HUDEP-2 (cell line): Measurements from ENCODE around the gene BEAN1.
A peak's percentile ranks its signal among the peaks of the same experiment; 100 is the strongest.
"Not testable (repeated sequence)": the region's sequence is repeated elsewhere in the genome, so short reads cannot be mapped to it uniquely, and the experiment has no call there.

ENCODE experiments used
- DNase-seq, 76 experiments: peaks; one replicate each; lab custom pipeline; 2025; ENCODE audit not compliant: unreplicated experiment in 76 of 76; lab: John Stamatoyannopoulos, UW

BEAN1 gene

DNA sequence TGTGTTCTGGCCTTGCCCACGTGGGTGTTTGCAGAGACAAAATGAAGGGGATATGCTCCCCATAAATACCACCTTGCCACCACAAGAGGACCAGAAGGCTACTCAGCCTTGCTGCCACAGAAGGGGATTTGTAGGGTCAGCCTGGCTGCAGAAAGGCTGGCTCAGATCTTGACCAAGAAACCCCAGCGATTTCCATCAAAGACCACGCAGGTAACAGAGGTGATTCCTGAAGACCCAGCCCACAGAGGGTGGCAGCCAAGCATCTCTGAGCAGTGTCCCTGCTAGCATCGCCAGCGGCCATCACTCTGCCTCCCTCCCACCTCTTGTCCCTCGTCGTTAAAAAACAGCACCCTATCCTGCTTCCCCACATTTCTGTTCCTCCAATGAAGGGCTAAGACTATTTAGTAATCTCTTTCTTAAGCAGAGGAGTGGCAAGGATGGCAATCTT, 54.9 kb downstream of the BEAN1 start:
- DNase-seq: no peak

DNA sequence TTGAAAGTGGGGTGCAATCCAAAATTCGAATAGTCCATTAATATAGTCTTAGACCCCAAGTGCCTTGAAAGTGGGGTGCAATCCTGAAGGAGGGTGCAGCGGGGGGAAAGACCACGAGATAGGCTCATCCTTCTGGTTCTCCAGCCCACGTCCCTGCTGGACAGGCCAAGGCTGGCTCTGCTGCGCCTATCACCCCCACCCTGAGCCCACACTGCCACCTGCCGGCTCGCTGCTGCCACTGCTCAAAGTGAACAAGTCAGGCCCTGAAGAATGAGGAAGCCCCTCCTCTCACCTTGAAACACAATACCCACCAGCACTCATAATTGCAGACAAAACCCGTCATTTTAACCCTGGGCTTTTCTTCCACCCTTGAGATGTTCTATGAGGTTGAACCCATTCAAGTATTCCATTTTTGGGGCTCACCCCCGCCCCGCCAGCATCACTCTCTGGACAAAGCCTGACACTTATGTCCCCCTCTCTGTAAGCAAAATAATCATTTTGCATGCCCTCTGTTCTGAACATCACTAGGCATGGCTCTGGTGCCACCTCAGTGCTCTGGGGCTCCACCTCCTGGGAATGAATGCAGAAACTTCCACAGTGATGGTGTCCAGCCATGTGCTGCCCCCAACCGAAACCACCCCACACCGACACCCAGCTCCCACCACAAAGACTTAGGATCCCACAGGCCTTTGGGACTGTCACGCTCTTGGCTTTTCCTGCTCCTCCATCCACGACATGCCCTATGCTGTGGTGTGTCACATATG, 56.8 kb downstream of the BEAN1 start:
- peak in 54 of 76 experiments; percentile 1 to 71 (median 44) for DNase-seq

DNA sequence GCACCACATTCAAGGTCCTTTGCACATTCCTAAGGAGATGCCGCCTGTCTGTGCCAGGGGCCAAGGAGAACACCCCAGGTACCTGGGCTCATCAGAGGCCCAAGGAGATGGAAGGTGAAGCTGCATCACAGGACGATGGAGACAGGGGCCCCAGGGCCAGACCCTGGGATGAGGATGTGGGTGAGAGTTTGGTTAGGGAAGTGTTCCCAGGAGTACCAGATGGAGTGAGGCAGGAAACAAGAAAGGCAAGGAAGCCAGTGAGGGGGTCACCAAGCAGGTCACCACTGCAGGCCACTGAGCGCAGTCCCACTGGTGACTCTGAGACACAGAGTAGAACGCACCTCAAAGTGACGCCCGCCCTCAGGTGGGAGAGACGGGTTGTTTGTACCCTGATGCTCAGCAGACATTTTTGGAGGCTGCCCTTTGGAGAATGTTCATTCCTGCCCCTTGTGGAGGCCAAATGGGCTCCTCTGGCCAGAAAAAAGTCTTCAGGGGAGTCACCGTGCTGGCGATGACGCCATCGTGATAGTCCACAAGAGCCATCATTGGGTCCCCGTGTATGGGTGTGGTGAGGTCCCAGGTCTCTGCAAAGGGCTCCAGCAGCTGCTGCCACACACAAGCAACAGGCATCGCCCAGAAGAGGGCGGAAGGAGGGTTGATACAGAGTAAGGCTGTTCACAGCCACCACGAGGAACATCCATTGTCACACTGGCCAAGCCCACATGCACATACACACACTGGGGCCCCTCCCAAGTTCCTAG, 57.5 kb downstream of the BEAN1 start:
- peak in 10 of 76 experiments; percentile 5 to 37 (median 24) for DNase-seq

DNA sequence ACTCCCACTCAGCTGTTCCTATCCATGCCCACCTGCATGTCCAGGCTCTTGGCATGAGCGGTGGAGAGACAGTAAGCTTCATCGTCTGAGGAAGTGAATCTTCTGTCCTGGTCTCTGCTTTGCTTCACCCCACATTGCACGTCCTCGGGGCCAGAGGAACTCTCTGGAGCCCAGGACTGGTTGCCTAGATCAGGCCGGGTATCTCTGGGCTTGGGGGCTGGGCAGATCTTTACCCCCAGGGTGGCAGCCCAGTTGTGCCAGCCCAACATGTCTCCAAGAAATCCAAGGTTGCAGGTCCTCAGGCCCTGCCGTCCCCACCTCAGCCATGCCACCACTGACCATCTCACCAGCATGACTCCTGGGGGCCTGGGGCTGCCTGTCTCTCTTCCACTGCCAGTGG, 58.3 kb downstream of the BEAN1 start:
- DNase-seq: no peak

DNA sequence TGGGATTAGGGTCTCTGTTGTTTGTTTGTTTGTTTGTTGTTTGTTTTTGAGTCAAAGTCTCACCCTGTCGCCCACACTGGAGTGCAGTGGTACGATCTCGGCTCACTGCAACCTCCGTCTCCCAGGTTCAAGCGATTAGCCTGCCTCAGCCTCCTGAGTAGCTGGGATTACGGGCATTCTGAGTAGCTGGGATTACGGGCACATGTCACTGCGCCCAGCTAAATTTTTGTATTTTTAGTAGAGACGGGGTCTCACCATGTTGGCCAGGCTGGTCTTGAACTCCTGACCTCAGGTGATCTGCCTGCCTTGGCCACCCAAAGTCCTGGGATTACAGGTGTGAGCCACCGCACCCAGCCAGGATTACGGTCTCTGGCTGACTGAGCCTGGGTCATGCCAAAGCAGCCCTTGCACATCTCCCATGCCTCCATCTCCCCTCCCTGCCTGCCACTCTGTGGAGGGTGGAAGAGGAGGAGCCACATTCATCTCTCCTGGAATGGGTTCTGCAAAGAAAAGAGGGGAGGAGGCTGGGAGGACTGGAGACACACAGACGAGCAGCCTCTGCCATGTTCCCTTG, 59.2 kb downstream of the BEAN1 start:
- no peak for DNase-seq

DNA sequence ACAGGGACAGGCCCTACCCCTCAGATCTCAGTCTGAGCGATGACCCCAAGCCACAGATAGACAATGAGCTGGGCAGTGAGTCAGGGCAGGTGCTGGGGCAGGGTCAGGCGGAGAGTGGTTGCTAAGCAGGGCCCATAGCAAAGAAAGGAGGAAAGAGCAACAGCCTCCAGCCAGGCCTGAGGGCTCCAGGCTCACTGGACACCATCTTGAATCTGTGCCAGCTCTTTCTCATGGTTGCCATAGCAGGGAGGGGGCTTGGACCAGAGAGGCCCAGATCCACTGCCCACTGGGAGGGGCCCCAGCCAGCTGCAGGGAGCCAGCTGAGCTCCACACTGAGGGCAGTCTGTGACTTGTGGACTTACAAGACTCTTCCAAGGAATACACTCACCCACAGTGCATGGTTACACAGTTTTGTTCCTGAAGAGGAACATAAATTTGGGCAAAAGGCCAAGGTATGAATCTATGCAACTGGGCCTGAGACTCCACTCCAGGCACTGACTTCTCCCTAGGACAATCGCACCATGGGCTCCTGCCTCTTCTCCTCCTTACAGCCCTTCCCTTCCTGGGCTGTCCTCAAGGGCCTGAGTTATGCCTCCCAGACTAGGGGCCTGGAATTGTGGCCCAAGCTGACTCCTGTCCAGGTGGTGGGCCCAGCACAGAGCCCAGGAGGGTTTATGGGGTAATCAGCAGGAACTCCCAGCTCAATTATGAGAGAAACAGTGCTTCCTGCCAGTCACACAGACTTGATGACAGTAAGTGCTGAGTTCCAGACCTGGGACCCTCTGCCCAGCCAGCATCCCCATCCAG, 59.9 kb downstream of the BEAN1 start:
- peak in 2 of 76 experiments; percentile 7 to 10 for DNase-seq

DNA sequence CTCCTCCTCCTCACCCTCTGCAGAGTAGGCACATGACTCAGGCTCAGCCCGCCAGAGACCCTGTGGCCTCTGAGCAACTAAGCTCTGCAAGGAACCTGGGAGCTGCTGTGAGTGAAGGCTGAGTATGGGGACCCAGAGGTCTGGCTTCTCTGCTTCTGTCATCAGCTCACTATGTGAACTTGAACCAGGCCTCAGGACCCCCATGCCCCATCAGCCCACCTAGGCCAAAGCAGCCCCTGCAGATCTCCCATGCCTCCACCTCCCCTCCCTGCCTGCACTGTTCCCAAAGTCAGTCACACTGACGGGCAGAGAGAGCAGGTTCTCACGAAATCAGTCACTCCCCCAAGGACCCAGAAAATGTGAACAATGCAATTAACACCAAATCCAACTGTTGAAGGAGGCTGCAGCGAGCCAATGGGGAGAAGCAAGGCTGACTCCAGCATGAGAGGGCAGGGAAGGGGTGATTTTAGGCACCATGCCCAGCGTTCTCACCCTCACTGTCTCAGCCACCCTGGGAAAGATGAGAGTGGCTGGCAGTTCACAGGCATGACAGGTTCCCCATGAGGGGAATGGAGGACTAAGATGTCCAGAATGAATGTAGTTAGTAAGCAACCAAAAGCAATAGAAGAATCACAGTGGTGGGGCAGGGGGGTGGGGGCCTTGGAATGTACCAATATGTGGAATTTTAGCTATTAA, 60.6 kb downstream of the BEAN1 start:
- DNase-seq: no peak

DNA sequence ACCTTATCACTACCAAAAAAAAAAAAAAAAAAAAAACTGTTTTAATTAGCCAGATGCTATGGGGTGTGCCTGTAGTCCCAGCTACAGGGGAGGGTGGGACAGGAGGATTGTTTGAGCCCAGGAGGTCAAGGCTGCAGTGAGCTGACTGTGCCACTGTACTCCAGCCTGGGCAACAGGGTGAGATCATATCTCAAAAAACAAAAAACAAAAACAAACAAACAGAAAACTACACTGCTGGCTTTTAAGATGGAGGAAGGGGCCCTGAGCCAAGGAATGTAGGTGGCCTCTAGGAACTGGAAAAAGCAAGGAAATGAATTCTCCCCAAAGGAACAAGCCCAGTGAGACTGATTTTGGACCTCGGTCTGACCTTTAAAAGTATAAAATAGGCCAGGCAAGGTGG, 61.4 kb downstream of the BEAN1 start:
- no peak for DNase-seq

DNA sequence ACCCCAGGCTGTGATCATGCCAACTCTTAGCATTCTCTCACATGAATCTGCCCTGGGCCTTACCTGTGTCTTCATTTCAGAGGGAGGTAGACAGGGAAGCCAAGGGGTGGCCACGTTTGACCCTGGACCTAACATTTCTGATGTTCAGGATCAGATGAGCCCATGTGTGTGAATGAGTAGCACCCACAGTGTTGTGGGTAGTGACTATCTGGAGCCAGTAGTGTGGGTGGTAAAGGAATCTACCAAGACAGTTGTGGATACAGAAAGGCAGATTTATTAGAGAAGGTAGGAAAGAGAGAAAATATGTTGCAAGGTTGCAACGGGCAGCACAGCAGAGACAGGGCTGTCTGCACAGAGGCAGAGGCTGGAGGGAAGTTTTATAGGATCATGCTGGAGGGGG, 62.3 kb downstream of the BEAN1 start:
- DNase-seq: no peak

DNA sequence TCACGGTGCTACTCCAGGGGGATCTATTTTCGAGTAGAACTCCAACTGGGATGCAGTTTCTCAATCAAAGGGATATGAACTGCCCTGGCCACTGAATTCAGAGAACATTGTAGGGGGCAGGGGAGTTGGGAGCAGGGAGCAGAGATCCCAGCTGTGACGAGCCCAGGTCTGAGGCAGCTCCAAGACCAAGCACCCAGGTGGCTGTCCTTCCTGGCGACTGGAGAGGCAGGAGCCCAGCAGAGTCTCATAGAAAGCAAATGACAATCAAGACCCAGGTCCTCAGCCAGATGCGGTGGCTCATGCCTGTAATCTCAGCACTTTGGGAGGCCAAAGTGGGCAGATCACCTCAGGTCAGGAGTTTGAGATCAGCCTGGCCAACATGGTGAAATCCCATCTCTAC, 62.7 kb downstream of the BEAN1 start:
- DNase-seq: no peak

DNA sequence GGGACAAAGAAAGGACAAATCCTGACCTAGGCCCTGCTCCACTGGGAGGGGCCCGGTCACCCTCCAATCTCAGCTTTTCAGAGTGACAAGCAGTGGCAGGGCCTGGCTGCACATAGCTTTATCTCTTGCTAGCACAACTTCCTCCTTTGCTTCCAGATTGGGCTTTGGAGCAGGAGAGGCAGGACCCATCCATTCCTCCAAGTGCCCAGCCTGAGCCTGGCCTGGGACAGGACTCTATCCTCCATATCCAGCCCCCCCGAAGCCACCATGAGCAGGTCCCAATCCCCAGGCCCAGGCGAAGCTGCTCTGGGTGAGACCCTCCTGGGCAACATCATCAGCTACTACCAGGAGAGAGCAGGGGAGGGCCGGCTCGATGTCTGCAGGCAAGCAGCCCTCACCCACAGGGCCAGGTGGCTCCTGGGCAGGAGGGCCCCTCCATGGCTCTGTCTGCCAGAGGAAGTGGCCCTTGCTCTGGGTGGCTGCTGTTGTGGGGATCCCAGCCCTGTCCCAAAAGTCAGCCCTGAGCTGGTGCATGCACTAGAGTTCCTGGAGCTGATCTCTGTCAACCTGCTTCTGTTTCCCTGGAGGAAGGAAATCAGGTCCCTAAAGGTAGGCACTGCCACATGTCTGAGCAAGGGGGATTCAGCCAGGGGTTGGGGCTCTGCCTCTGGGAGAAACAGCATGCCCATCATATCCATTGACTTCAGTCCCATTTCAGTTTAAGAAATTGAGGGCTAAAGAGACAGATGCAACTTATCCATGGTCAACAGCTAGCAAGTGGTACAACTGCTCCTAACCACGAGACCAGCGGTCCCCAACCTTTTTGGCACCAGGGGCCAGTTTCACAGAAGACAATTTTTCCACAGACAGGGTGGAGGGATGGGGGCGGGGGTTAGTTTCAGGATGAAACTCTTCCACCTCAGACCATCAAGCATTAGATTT, 64.0 kb downstream of the BEAN1 start:
- peak in 7 of 76 experiments; percentile 5 to 19 (median 11) for DNase-seq

DNA sequence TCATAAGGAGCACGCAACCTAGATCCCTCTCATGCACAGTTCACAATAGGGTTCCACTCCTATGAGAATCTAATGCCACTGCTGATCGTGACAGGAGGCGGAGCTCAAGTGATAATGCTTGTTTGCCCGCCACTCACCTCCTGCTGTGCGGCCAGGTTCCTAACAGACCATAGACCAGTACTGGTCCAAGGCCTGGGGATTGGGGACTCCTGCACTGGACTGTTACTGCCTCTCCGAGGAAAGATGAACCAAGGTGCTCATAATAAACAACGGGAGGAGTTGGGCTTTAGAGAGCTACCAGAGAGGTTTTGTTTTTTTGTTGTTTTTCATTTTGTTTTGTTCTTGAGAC, 64.6 kb downstream of the BEAN1 start:
- no peak for DNase-seq

DNA sequence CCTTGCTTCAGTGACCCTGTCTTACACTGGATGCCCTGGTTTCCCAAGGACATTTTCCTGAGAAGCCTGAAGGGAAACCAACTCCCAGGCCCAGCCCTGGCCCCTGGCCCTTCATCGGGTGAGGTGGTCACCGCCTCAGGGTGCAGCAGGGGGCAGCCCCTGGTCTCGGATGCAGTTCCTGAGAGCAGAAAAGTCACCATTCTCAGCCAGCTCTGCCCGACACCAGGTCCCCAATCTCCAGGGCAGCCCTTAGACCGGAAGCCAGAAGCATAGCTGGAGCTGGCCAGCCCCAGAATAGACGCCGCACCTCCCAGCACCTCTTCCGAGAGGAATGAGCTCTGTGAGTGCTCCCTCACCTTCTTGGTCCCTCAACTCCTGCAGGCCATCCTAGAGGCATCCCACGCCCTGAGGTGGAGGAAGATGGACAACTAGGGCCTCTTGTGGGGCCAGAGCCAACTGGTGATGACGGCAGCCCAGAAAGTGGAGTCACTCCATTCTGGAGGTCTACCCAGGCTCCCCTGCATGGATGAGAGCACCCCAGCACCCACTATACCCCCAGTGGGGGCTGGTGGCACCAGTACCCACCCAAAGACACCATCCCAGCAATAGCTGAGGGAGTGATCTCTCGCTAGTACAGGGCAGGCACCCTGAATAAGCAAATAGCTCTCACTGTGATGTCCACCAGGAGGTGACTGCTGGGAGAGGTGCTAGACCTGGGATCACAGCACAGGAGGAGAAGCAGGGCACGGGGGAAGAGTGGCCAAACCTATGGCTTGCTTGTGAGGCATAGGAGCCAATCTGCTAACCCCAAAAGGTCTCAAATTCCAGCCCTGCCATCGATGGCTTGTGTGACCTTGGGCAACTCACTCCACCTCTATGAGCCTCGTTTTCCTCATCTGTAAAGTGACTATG, 66.7 kb downstream of the BEAN1 start:
- no peak for DNase-seq

DNA sequence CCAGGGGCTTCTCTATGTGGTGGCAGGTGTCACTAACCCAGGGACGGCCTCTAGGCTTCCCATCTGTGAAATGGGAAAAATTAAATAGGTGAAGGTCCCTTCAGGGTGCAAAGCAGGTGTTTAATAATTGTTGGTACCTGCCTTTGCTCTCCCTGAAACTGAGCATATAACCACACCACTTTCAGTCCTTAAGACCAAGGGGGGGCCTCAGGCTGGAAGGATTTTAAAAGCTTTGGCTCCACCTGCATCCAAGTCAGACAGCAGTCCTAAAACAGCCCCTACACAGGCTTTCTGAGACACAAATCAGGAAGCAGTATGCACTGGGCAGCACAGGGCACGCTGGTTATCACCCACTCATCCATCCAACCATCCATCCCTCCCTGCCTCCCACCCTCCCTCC, 67.8 kb downstream of the BEAN1 start:
- no peak for DNase-seq

DNA sequence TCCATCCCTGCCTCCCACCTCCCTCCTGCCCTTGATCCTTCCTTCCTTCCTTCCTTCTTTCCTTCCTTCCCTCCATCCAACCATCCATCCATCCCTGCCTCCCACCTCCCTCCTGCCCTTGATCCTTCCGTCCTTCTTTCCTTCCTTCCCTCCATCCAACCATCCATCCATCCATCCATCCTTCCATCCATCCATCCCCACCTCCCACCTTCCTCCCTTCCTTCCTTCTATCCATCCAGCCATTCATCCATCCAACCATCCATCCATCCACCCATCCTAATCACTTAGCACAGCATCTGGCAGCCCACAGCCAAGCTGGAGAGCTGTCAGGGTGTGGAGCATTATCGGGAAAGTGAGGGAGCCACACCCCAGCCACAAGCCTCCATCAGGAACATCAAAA, 68.3 kb downstream of the BEAN1 start:
- no peak for DNase-seq

DNA sequence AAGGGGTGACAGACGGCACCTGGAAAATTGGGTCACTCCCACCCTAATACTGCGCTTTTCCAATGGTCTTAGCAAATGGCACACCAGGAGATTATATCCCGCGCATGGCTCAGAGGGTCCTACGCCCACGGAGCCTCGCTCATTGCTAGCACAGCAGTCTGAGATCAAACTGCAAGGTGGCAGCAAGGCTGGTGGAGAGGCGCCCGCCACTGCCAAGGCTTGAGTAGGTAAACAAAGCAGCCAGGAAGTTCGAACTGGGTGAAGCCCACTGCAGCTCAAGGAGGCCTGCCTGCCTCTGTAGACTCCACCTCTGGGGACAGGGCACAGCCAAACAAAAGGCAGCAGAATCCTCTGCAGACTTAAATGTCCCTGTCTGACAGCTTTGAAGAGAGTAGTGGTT, 69.1 kb downstream of the BEAN1 start:
- not testable (repeated sequence) for DNase-seq

DNA sequence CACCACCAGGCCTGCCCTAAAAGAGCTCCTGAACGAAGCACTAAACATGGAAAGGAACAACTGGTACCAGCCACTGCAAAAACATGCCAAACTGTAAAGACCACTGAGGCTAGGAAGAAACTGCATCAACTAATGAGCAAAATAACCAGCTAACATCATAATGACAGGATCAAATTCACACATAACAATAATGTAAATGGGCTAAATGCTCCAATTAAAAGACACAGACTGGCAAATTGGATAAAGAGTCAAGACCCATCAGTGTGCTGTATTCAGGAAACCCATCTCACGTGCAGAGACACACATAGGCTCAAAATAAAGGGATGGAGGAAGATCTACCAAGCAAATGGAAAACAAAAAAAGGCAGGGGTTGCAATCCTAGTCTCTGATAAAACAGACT, 70.8 kb downstream of the BEAN1 start:
- DNase-seq: not testable (repeated sequence)

DNA sequence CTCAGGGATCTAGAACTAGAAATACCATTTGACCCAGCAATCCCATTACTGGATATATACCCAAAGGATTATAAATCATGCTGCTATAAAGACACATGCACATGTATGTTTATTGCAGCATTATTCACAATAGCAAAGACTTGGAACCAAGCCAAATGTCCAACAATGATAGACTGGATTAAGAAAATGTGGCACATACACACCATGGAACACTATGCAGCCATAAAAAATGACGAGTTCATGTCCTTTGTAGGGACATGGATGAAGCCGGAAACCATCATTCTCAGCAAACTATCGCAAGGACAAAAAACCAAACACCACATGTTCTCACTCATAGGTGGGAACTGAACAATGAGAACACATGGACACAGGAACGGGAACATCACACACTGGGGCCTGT, 74.5 kb downstream of the BEAN1 start:
- DNase-seq: not testable (repeated sequence)
